Activated T-cell treated with anti-CD3 and anti-CD28 coated beads for 4 hours (primary cell): ENCODE measurements around the gene SLCO1C1.

ENCODE experiments used
- DNase-seq: peaks from one replicate; pipeline ENCODE4 v3.0.0-alpha.2; 2020

SLCO1C1 gene

GRCh38 chr12:20800160-20800559 is 105.0 kb downstream of the SLCO1C1 start:
- no peak for DNase-seq

- no peak for DNase-seq
Observed at GRCh38 chr12:20801035-20801434, 105.9 kb downstream of the SLCO1C1 start.
